HG03060 (cell line): ENCODE results near the gene EMILIN3.
"Not testable (repeated sequence)": the region's sequence is repeated elsewhere in the genome, so short reads cannot be mapped to it uniquely, and the experiment has no call there.

Experiments
- ATAC-seq: cut with Tn5 transposase; IDR thresholded peaks from one replicate; pipeline ENCODE4 v1.9.1; 2021; ENCODE audit warnings: low read depth, moderate number of reproducible peaks; ENCODE audit not compliant: unreplicated experiment

The EMILIN3 gene

GRCh38 chr20:41327178-41327577, 39.4 kb downstream of the EMILIN3 start:
- ATAC-seq = no peak

- ATAC-seq = no peak
These were observed 45.6 kb downstream of the EMILIN3 start for GRCh38 chr20:41320976-41321375.

GRCh38 chr20:41320441-41320840, 46.2 kb downstream of the EMILIN3 start:
- no peak for ATAC-seq

- ATAC-seq = no peak
These were observed 48.4 kb downstream of the EMILIN3 start for GRCh38 chr20:41318271-41318649.

- ATAC-seq = peak; percentile 62
These were observed 48.9 kb downstream of the EMILIN3 start, which contains the start of gene ZHX3 for GRCh38 chr20:41317546-41318270. ZHX3 (minus strand) TSS chr20:41317731; CDS start chr20:41204916, 112,815 bp downstream.

GRCh38 chr20:41316602-41317545, 49.7 kb downstream of the EMILIN3 start:
- peak; percentile 25 for ATAC-seq

- no peak for ATAC-seq
These were observed 50.6 kb downstream of the EMILIN3 start for GRCh38 chr20:41316051-41316450.

GRCh38 chr20:41314386-41314785, 52.2 kb downstream of the EMILIN3 start:
- no peak for ATAC-seq

GRCh38 chr20:41312009-41312408, 54.6 kb downstream of the EMILIN3 start:
- ATAC-seq = not testable (repeated sequence)
